Measurements from ENCODE around the gene ALDH1A2.
"Not testable (repeated sequence)": the region's sequence is repeated elsewhere in the genome, so short reads cannot be mapped to it uniquely, and the experiment has no call there.

ALDH1A2 gene

GRCh38 chr15:58066042-58066867 lies 744 bp upstream of the ALDH1A2 start:
- peak; percentile 31 to 81 for DNase-seq

- peak; percentile 42 to 66 for DNase-seq
These were observed 499 bp downstream of the ALDH1A2 start for GRCh38 chr15:58064980-58065444.

GRCh38 chr15:58064082-58064979 lies 1.2 kb downstream of the ALDH1A2 start:
- DNase-seq: no peak

GRCh38 chr15:58063614-58064013 lies 1.9 kb downstream of the ALDH1A2 start:
- DNase-seq: no peak

GRCh38 chr15:58062983-58063382 lies 2.5 kb downstream of the ALDH1A2 start:
- no peak for DNase-seq

- DNase-seq: no peak
These were observed 3.3 kb downstream of the ALDH1A2 start for GRCh38 chr15:58062175-58062574.

- DNase-seq: no peak
These were observed 4.9 kb downstream of the ALDH1A2 start for GRCh38 chr15:58060575-58060974.

GRCh38 chr15:58058729-58059128 lies 6.8 kb downstream of the ALDH1A2 start:
- no peak for DNase-seq

- peak in 1 of 2 experiments; percentile 19 for DNase-seq
These were observed 7.4 kb downstream of the ALDH1A2 start for GRCh38 chr15:58058073-58058472.

GRCh38 chr15:58057559-58057958 lies 8.0 kb downstream of the ALDH1A2 start:
- DNase-seq: no peak

- no peak for DNase-seq
These were observed 9.5 kb downstream of the ALDH1A2 start for GRCh38 chr15:58056015-58056414.

GRCh38 chr15:58053315-58054153 lies 12.0 kb downstream of the ALDH1A2 start:
- no peak for DNase-seq

- DNase-seq: no peak
These were observed 13.2 kb downstream of the ALDH1A2 start for GRCh38 chr15:58052334-58052733.

- DNase-seq: no peak
These were observed 15.8 kb downstream of the ALDH1A2 start for GRCh38 chr15:58049520-58050227.

- DNase-seq: no peak
These were observed 17.2 kb downstream of the ALDH1A2 start for GRCh38 chr15:58048261-58048660.

GRCh38 chr15:58047149-58047548 lies 18.4 kb downstream of the ALDH1A2 start:
- DNase-seq: no peak

- DNase-seq: no peak
These were observed 19.0 kb downstream of the ALDH1A2 start for GRCh38 chr15:58046467-58046866.

- DNase-seq: not testable (repeated sequence)
These were observed 20.1 kb downstream of the ALDH1A2 start for GRCh38 chr15:58045376-58045775.

- no peak for DNase-seq
These were observed 21.0 kb downstream of the ALDH1A2 start for GRCh38 chr15:58044551-58044950.

- peak in 1 of 2 experiments; percentile 53 for DNase-seq
These were observed 22.2 kb downstream of the ALDH1A2 start for GRCh38 chr15:58043192-58043903.

GRCh38 chr15:58042006-58042405 lies 23.5 kb downstream of the ALDH1A2 start:
- no peak for DNase-seq

All from NCI-H524 (cell line).